ENCODE measurements around the gene ZNF71. TPM values are rescaled to one million over a fixed set of nuclear protein-coding genes. Genes with fewer than 3 reads are reported as not detected.

ZNF71 gene
- total RNA-seq, 4 donors from 2014 or later = 6.7 to 9.2 (median 7.2) TPM

DNA sequence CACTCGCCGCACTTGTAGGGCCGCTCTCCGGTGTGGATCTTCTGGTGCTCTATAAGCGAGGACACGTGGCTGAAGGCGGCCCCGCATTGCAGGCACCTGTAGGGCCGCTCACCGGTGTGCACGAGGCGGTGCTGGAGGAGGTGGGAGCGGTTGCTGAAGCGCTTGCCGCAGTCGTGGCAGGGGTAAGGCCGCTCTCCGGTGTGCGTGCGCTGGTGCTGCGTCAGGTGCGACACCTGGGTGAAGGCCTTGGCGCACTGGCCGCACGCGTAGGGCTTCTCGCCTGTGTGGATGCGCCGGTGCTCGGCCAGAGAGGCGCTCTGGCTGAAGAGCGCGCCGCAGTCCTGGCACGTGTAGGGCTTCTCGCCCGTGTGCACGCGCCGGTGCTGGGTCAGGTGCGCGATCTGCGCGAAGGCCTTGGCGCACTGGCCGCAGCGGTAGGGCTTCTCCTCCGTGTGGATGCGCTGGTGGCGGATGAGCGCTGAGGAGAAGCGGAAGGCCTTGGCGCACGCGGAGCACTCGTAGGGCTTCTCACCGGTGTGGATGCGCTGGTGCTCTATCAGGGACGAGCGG lies 68.9 kb downstream of the ZNF71 start:
- DNase-seq (ENCODE audit: low spot score in 2 of 2) = peak in 1 of 2 donors; percentile 46
- TF ChIP-seq, protein P1, sequence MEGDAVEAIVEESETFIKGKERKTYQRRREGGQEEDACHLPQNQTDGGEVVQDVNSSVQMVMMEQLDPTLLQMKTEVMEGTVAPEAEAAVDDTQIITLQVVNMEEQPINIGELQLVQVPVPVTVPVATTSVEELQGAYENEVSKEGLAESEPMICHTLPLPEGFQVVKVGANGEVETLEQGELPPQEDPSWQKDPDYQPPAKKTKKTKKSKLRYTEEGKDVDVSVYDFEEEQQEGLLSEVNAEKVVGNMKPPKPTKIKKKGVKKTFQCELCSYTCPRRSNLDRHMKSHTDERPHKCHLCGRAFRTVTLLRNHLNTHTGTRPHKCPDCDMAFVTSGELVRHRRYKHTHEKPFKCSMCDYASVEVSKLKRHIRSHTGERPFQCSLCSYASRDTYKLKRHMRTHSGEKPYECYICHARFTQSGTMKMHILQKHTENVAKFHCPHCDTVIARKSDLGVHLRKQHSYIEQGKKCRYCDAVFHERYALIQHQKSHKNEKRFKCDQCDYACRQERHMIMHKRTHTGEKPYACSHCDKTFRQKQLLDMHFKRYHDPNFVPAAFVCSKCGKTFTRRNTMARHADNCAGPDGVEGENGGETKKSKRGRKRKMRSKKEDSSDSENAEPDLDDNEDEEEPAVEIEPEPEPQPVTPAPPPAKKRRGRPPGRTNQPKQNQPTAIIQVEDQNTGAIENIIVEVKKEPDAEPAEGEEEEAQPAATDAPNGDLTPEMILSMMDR (IDR thresholded peaks at IDR 0.05) = no peak
- TF ChIP-seq POLR2A (IDR thresholded peaks at IDR 0.05) = no peak
- intact Hi-C loops (cut with DNase I; ENCODE audit: low total_unique reads) = no loop called here
- no peak overlapping the region for H3K4me3 ChIP-seq (ENCODE audit: low read depth, poor library complexity, severe bottlenecking)
- 89 to 90% methylated on average over 55 to 60 of the region's 60 CpGs for WGBS, 2 donors

DNA sequence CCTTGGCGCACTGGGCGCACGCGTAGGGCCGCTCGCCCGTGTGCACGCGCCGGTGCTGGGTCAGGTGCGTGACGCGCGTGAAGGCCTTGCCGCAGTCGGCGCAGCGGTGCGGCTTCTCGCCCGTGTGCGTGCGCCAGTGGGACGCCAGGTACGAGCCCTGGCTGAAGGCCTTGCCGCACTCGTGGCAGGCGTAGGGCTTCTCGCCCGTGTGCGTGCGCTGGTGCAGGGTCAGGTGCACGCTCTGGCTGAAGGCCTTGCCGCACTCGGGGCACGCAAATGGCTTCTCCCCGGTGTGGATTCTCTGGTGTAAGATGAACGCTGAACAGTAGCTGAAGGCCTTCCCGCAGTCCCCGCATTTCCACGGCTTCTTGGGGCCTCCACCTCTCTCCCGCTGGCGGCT lies 69.4 kb downstream of the ZNF71 start:
- TF ChIP-seq POLR2A (IDR thresholded peaks at IDR 0.05) = no peak
- TF ChIP-seq, protein P1 (IDR thresholded peaks at IDR 0.05) = no peak
- no peak overlapping the region for H3K4me3 ChIP-seq (ENCODE audit: low read depth, poor library complexity, severe bottlenecking)
- 84 to 91% methylated on average over 38 to 42 of the region's 43 CpGs for WGBS, 2 donors
- intact Hi-C loops (cut with DNase I; ENCODE audit: low total_unique reads) = no loop called here
- peak in 1 of 2 donors; percentile 56 for DNase-seq (ENCODE audit: low spot score in 2 of 2)

DNA sequence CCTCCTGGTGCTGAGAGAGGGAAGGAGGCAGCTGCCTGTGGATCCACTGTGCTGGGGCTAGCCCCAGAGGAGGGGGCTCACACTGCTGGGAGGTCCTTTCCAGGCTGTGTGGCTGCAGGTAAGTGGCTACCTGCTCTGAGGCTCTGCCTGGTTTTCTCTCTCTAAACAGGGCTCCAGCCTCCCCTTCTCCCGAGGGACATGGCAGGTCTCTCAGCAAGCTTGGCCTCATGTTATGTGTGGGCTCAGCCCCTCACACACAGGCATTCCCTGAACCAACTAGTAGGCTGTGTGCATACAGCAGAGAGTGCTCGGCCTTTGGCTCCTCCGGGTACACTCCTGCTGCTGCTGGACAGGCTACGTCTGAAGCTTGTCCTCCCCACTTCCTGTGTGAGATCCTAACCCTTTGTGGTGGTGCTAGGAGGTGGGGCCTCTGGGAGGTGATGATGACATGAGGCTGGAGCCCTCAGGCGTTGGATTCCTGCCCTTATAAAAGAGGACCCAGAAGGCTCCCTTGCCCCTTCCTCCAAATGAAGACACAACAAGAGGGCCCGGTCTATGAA lies 72.3 kb downstream of the ZNF71 start:
- DNase-seq (ENCODE audit: low spot score in 2 of 2) = peak in 1 of 2 donors; percentile 66
- no peak overlapping the region for H3K4me3 ChIP-seq (ENCODE audit: low read depth, poor library complexity, severe bottlenecking)
- TF ChIP-seq POLR2A (IDR thresholded peaks at IDR 0.05) = no peak
- TF ChIP-seq, protein P1 (IDR thresholded peaks at IDR 0.05) = no peak
- WGBS, 2 donors = 75 to 85% methylated on average over 6 of the region's 6 CpGs
- intact Hi-C loops (cut with DNase I; ENCODE audit: low total_unique reads) = no loop called here

DNA sequence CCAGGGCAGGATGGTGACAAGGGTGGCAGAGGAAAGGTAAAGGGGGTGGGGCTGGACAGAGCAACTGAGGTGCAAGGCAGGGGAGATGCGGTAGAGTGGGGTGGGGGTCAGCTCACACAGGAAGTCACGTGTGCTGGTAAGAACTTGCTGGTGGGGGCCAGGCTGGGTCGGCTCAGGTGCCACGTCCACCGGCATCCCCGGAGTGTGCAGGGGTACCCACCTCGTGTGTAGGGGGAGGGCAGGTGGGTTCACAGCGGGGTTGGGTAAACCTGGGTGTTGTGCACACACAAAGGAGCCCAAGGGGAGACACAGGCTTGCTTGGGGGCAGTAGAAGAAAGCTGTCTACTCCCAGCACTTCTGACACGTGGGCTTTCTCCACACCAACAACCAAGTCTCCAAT lies 73.6 kb downstream of the ZNF71 start:
- WGBS, 2 donors = 83 to 89% methylated on average over 9 of the region's 9 CpGs
- intact Hi-C loops (cut with DNase I; ENCODE audit: low total_unique reads) = no loop called here
- no peak overlapping the region for H3K4me3 ChIP-seq (ENCODE audit: low read depth, poor library complexity, severe bottlenecking)
- TF ChIP-seq, protein P1 (IDR thresholded peaks at IDR 0.05) = no peak
- no peak for TF ChIP-seq POLR2A (IDR thresholded peaks at IDR 0.05)
- peak in 1 of 2 donors; percentile 67 for DNase-seq (ENCODE audit: low spot score in 2 of 2)

DNA sequence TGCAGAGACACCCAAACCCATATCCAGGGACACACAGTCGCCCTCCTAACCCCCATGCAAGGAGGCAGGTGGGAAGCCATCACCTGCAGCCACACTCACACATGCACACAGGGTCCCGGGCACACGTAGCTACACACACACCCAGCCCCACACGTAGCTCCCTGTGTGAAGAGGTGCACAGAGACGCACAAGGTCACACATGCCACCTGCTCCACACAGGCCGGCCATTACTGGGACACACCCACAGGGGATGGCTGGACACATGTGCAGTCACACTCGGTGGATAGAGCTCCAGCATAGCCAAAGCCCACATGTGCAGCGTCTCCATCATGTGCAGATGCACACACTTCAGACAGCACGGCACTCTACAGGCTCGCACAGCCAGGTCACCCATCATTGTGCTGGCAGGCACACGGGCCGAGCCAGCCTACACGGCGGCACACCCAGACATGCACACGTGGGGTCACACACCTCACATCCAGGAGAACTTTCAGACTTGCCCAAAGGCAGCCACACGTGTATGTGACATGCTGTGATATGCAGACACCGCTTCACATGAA lies 75.4 kb downstream of the ZNF71 start:
- peak in 1 of 2 donors; percentile 60 for DNase-seq (ENCODE audit: low spot score in 2 of 2)
- TF ChIP-seq POLR2A (IDR thresholded peaks at IDR 0.05) = no peak
- 56 to 62% methylated on average over 17 of the region's 17 CpGs for WGBS, 2 donors
- intact Hi-C loops (cut with DNase I; ENCODE audit: low total_unique reads) = no loop called here
- no peak overlapping the region for H3K4me3 ChIP-seq (ENCODE audit: low read depth, poor library complexity, severe bottlenecking)

DNA sequence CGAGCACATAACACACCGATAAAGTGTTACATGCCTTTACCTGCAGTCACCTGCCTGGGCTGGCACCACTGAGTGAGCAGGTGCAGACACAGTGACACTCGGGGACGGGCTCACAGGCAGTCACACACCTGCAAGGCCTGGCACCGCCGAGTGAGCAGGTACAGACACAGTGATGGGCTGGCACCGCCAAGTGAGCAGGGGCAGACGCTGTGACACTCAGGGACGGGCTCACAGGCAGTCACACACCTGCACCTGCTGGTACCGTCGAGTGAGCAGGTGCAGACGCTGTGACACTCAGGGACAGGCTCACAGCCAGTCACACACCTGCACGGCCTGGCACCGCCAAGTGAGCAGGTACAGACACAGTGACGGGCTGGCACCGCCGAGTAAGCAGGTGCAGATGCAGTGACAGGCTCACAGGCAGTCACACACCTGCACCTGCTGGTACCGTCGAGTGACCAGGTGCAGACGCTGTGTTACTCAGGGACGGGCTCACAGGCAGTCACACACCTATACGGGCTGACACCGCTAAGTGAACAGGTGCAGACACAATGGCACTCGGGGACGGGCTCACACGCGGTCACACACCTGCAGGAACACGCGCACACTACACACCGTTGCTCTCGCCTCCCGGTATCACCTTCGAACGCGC lies 76.0 kb downstream of the ZNF71 start:
- no peak for TF ChIP-seq POLR2A (IDR thresholded peaks at IDR 0.05)
- TF ChIP-seq, protein P1 (IDR thresholded peaks at IDR 0.05) = no peak
- peak overlapping the region; percentile 46 for H3K4me3 ChIP-seq (ENCODE audit: low read depth, poor library complexity, severe bottlenecking)
- peak in 1 of 2 donors; percentile 71 for DNase-seq (ENCODE audit: low spot score in 2 of 2)
- WGBS, 2 donors = 24 to 36% methylated on average over 12 to 30 of the region's 35 CpGs
- intact Hi-C loops (cut with DNase I; ENCODE audit: low total_unique reads) = no loop called here
